COLO829 (cell line): ENCODE measurements around the gene FCGR3A.
A peak's percentile ranks its signal among the peaks of the same experiment; 100 is the strongest.

ENCODE experiments used
- DNase-seq: peaks from one replicate; pipeline ENCODE4 v3.0.0; 2012; ENCODE audit warnings: low spot score

The FCGR3A gene

GRCh38 chr1:161501234-161501633, 48.4 kb downstream of the FCGR3A start:
- no peak for DNase-seq

- DNase-seq, result peak; percentile 80
Measured at GRCh38 chr1:161499099-161500039, 50.2 kb downstream of the FCGR3A start.

GRCh38 chr1:161498646-161499045, 51.0 kb downstream of the FCGR3A start:
- peak; percentile 99 for DNase-seq

- no peak for DNase-seq
Measured at GRCh38 chr1:161497961-161498360, 51.7 kb downstream of the FCGR3A start.

GRCh38 chr1:161495490-161495889, 54.1 kb downstream of the FCGR3A start:
- DNase-seq, result no peak

- DNase-seq, result no peak
Measured at GRCh38 chr1:161494091-161494735, 55.4 kb downstream of the FCGR3A start.

GRCh38 chr1:161492827-161493226, 56.8 kb downstream of the FCGR3A start:
- DNase-seq, result peak; percentile 74
